Activated naive CD4-positive, alpha-beta T cell treated with anti-CD3 and anti-CD28 coated beads, Interleukin-2, amount 50 U/mL, for 16 hours (primary cell): ENCODE data around the gene STRADA.

Experiments
- DNase-seq: peaks from one replicate; pipeline ENCODE4 v3.0.0-alpha.2; 2020

Gene STRADA, protein sequence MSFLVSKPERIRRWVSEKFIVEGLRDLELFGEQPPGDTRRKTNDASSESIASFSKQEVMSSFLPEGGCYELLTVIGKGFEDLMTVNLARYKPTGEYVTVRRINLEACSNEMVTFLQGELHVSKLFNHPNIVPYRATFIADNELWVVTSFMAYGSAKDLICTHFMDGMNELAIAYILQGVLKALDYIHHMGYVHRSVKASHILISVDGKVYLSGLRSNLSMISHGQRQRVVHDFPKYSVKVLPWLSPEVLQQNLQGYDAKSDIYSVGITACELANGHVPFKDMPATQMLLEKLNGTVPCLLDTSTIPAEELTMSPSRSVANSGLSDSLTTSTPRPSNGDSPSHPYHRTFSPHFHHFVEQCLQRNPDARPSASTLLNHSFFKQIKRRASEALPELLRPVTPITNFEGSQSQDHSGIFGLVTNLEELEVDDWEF

GRCh38 chr17:63741408-63742173 lies at the start of gene STRADA:
Gene STRADA, minus strand, starts transcription at chr17:63741799. Its CDS starts 13,430 bp downstream, at chr17:63728369.
- DNase-seq, result peak; percentile 100

GRCh38 chr17:63790057-63790456 lies 48.5 kb upstream of the STRADA start:
- no peak for DNase-seq

GRCh38 chr17:63786971-63787711 lies 45.5 kb upstream of the STRADA start:
- no peak for DNase-seq

- DNase-seq, result no peak
Measured at GRCh38 chr17:63786117-63786516, 44.5 kb upstream of the STRADA start.

GRCh38 chr17:63785556-63785955 lies 44.0 kb upstream of the STRADA start:
- DNase-seq, result no peak

DNA sequence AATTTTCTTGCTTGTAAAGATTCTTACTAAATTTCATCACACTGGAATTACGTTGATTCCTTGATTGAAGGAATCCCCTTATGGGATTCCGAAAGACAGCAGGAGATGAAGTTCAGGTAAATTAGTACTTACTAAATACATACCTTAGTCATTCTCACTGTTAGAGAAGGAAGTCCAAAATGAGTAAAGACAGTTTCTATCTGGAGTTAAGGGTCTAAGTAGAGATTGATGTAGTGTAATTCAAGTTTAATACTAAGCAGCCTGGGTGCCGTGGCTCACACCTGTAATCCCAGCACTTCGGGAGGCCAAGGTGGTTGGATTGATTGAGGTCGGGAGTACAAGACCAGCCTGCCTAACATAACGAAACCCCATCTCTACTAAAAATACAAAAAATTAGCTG lies 41.9 kb upstream of the STRADA start:
- no peak for DNase-seq

GRCh38 chr17:63780928-63781327 lies 39.3 kb upstream of the STRADA start:
- no peak for DNase-seq

- no peak for DNase-seq
Measured at GRCh38 chr17:63780507-63780906, 38.9 kb upstream of the STRADA start.

- DNase-seq, result no peak
Measured at GRCh38 chr17:63775420-63775819, 33.8 kb upstream of the STRADA start.

GRCh38 chr17:63774969-63775265 lies 33.3 kb upstream of the STRADA start:
- DNase-seq, result no peak

DNA sequence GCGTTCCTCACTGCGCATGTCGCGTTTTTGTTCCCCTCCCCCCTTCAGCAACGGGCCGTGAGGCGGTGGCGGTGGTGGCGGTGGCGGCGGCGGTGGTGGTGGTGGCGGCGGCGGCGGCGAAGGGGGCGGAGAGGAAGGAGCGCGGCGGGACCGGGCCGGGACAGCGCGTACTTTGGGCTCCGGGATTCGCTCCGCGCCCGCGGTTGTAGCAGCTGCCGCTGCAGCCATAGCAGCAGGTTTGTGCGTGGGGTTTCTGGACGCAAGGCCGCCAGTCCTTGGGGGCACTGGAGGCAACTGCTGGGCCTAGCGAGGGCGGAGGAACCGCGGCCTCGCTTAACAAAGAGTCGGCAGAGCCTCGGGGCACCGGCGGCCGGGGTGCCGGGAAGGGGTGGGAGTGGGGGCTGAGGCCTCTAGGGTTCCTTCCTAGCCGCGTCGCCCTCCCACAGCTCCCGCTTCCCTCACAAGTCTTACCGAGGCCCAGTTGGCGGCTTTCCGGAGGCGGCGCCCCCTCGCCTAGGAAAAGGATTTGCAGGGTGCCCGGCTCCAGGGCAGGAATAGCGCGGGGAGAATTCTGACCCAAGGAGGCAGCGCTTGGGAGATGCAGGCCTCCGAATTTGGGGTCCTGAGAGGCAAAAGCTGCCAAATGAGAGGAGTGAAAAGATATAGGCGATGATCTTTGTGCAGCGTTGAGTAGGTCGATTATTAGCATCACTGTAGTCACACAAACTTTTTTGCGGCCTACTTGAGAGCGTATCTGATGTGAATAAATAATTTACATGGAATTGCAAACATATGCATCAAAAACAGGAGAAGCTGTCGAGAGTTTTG lies 32.8 kb upstream of the STRADA start, which contains the start of gene DDX42:
Gene DDX42, plus strand, starts transcription at position 30 of the 828 bp plus-strand sequence. CDS start 12,880 bp downstream, outside the sequence.
- peak; percentile 90 for DNase-seq

DNA sequence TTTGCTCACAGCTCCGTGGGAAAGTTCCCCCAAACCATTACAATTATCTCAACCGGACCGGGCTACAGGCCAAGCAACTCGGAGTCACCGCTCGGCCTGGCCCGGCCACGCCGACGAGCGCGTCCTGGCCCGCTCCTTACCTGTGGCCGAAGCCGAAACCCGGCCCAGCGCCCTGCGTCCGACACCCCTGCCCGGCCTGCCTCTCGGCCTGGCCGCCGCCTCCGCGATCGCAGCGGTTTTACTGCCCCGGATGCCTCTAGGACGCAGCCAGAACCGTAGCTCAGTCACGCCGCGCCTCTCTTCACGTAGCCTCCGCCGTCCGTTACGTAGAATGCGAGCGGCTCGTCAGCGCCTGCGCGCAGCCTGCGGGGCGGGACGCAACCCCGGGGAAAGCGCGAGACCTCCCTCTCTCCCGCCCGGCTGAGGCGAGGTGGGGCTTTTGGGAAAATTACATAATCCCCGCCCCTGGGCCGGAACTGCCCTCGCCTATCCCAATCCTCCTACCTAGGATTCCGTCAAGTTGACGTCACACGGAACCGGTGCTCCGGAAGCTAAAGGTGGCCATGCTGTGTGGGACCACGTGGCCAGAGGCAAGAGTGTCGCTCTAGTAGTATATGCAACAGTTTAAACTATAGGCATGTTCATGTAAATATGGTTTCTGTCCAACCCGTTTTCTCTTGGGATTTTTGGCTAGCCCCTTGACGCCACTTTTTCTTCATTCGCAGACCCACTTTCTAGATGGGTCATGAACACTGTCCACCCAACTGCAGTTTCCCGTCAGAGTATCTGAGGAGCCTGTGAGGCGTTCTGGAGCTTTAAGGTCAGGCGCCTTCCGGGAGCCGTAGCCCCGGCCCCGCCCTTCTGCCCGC lies 31.9 kb upstream of the STRADA start, which contains the start of gene CCDC47:
Gene CCDC47, minus strand, starts transcription at position 326 of the 869 bp plus-strand sequence. CDS start 7,422 bp downstream, outside the sequence.
- DNase-seq, result peak; percentile 98

DNA sequence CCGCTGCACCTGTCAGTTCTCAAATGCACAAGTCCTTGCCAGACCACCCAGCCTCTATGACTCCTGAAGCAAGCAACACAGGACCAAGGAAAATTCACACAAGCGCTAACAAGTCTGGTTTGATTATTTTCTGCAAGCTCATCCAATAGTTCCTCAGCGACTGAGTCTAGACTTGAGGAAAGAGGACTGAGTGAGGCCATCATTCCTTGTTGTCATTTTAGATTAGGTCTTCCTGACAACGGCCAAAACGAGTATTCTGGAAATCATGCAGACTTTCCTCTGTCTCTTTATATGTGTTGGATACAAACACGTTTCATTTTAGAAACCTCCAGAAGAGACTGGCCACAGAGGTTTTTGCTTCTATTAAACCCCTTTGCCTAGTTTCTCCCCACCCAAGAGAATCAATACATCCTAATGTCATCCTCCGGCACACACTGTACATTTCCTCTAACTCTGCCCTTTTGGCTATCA lies 31.2 kb upstream of the STRADA start:
- no peak for DNase-seq

GRCh38 chr17:63768433-63768832 lies 26.8 kb upstream of the STRADA start:
- no peak for DNase-seq

GRCh38 chr17:63766754-63767153 lies 25.2 kb upstream of the STRADA start:
- DNase-seq, result no peak

DNA sequence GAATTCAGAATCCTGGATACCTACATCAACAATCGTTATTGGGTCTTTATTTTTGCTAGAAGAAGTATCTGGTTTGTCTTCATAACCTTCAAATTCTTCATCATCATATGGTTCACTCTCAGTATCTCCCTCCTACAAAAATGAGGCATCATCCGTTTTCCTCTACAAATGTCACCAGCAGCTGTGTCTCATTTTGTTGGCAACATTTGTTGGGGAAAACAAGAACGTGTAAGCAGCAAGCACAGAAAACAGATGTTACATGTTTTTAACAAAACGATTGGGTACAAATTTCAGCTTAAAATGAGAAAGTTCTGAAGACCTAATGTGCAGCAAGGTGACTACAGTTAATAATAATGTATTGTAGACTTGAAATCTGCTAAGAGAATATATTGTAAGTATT lies 23.1 kb upstream of the STRADA start:
- no peak for DNase-seq

GRCh38 chr17:63762161-63763078 lies 20.8 kb upstream of the STRADA start:
- no peak for DNase-seq

DNA sequence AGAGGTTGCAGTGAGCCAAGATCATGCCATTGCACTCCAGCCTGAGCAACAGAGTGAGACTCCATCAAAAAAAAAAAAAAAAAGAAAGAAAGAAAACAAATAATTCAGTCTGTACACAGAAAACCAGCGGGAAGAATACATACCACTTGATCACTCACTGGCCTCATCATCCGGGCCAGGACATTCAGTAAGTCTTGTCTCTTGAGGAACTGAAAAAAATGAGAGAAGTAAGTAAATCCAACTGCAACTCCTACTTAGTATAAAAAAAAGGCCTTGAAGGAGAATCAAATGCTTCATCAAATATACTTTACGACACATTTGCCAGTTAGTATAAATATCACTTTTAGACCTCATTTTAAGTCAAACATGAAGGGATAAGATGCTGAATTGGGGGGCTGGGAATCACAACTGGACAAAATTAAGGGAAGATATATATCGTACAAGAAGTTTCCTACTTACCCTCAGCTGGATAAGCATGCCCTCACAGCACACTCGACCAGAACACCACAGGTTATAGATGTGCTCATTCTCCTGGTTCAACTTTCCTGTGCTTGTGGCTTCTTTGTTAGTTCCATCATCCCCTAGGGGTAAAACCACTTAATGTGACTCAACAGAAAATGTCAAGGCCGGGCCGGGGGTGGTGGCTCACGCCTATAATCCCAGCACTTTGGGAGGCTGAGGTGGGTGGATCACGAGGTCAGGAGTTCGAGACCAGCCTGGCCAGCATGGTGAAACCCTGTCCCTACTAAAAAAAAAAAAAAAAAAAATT lies 19.4 kb upstream of the STRADA start:
- no peak for DNase-seq

- no peak for DNase-seq
Measured at GRCh38 chr17:63758428-63758827, 16.8 kb upstream of the STRADA start.
